Activated T-cell treated with anti-CD3 and anti-CD28 coated beads for 1 hour (primary cell): ENCODE results near the gene NLGN1.

Source experiments
- DNase-seq: peaks from one replicate; pipeline ENCODE4 v3.0.0-alpha.2; 2020; ENCODE audit warnings: low read depth

Gene NLGN1

GRCh38 chr3:173770011-173770410 lies 372.5 kb downstream of the NLGN1 start:
- no peak for DNase-seq

GRCh38 chr3:173770796-173771573 lies 373.4 kb downstream of the NLGN1 start:
- no peak for DNase-seq

- no peak for DNase-seq
Observed at GRCh38 chr3:173773800-173774199, 376.3 kb downstream of the NLGN1 start.

- DNase-seq, result no peak
Observed at GRCh38 chr3:173774294-173774693, 376.8 kb downstream of the NLGN1 start.

GRCh38 chr3:173778251-173778650 lies 380.7 kb downstream of the NLGN1 start:
- DNase-seq, result no peak

GRCh38 chr3:173780067-173780466 lies 382.5 kb downstream of the NLGN1 start:
- DNase-seq, result no peak

GRCh38 chr3:173785004-173785403 lies 387.5 kb downstream of the NLGN1 start:
- no peak for DNase-seq

- no peak for DNase-seq
Observed at GRCh38 chr3:173789530-173790162, 392.1 kb downstream of the NLGN1 start.

GRCh38 chr3:173793963-173794362 lies 396.4 kb downstream of the NLGN1 start:
- DNase-seq, result no peak

GRCh38 chr3:173796405-173796804 lies 398.9 kb downstream of the NLGN1 start:
- DNase-seq, result no peak

- DNase-seq, result no peak
Observed at GRCh38 chr3:173796890-173797289, 399.3 kb downstream of the NLGN1 start.

- no peak for DNase-seq
Observed at GRCh38 chr3:173799060-173799816, 401.7 kb downstream of the NLGN1 start.

- DNase-seq, result no peak
Observed at GRCh38 chr3:173800154-173800553, 402.6 kb downstream of the NLGN1 start.

- DNase-seq, result no peak
Observed at GRCh38 chr3:173814809-173815208, 417.3 kb downstream of the NLGN1 start.

- no peak for DNase-seq
Observed at GRCh38 chr3:173819368-173819767, 421.8 kb downstream of the NLGN1 start.

GRCh38 chr3:173823911-173824460 lies 426.4 kb downstream of the NLGN1 start:
- no peak for DNase-seq

GRCh38 chr3:173825730-173826129 lies 428.2 kb downstream of the NLGN1 start:
- no peak for DNase-seq

GRCh38 chr3:173826416-173826815 lies 428.9 kb downstream of the NLGN1 start:
- no peak for DNase-seq

- DNase-seq, result no peak
Observed at GRCh38 chr3:173826901-173827609, 429.5 kb downstream of the NLGN1 start.

GRCh38 chr3:173838644-173839043 lies 441.1 kb downstream of the NLGN1 start:
- DNase-seq, result no peak

- no peak for DNase-seq
Observed at GRCh38 chr3:173839859-173840258, 442.3 kb downstream of the NLGN1 start.

- no peak for DNase-seq
Observed at GRCh38 chr3:173841334-173841733, 443.8 kb downstream of the NLGN1 start.
